SK-N-SH (cell line): ENCODE data around the gene GAS7. TPM values are rescaled to one million over a fixed set of nuclear protein-coding genes. Genes with fewer than 3 reads are reported as not detected.

Source experiments
- CTCF ChIA-PET: fragments of 300-600, 350-600 bp; formaldehyde crosslinking; extraction: SDS; loops from one replicate; lab custom pipeline; 2021; lab: Yijun Ruan, JAX
- POLR2A ChIA-PET: fragments of 350-600 bp; sonication (Branson Sonifier 250); formaldehyde crosslinking; extraction: SDS; loops from one replicate; lab custom pipeline; 2020; ENCODE audit warnings: antibody characterized with exemption, inconsistent platforms; lab: Yijun Ruan, JAX
- DNase-seq: peaks from one replicate; pipeline ENCODE4 v3.0.0; 2012
- H2AFZ ChIP-seq: fragments of 200-600 bp; sonication (generic); 2 replicates; pipeline ENCODE4 v1.8.1; 2016; ENCODE audit warnings: antibody characterized with exemption, mild to moderate bottlenecking, low read depth
- H3F3A ChIP-seq: fragments of 200-600 bp; sonication (generic); replicated peaks from 2 replicates; pipeline ENCODE3; 2016; ENCODE audit warnings: antibody characterized with exemption, mild to moderate bottlenecking; ENCODE audit not compliant: insufficient read depth
- H3K27ac ChIP-seq, 2 experiments: fragments of 200-500 bp in 1 of 2; fragments of 200-600 bp in 1 of 2; sonication (Bioruptor generic) in 1 of 2; sonication (generic), shearing (Covaris generic) in 1 of 2; 2 replicates each; pipeline versions ENCODE4 v1.5.1 to v1.6.1; 2014 to 2016; ENCODE audit warnings: low read depth in 2 of 2, inconsistent platforms in 1 of 2, low read length in 1 of 2, mild to moderate bottlenecking in 1 of 2, mixed read lengths in 1 of 2
- H3K27me3 ChIP-seq: fragments of 200-600 bp; sonication (generic), shearing (Covaris generic); 2 replicates; pipeline ENCODE4 v1.6.1; 2016; ENCODE audit warnings: mixed run types; ENCODE audit not compliant: insufficient read depth
- H3K36me3 ChIP-seq, 2 experiments: fragments of 200-500 bp in 1 of 2; fragments of 200-600 bp in 1 of 2; sonication (Bioruptor generic) in 1 of 2; sonication (generic) in 1 of 2; replicated peaks in 1 of 2; 2 replicates each; pipeline versions ENCODE3 to v1.5.1; 2014 to 2016; ENCODE audit warnings: low read length in 1 of 2, mild to moderate bottlenecking in 1 of 2; ENCODE audit not compliant: insufficient read depth in 2 of 2, control insufficient read depth in 1 of 2
- H3K4me1 ChIP-seq, 2 experiments: fragments of 200-500 bp in 1 of 2; fragments of 200-600 bp in 1 of 2; sonication (Bioruptor generic) in 1 of 2; sonication (generic), shearing (Covaris generic) in 1 of 2; 2 replicates each; pipeline versions ENCODE4 v1.5.1 to v1.6.1; 2014 to 2016; ENCODE audit warnings: low read depth in 1 of 2, low read length in 1 of 2, mixed run types in 1 of 2; ENCODE audit not compliant: insufficient read depth in 2 of 2, control insufficient read depth in 1 of 2
- H3K4me2 ChIP-seq: fragments of 200-600 bp; sonication (generic), shearing (Covaris generic); 2 replicates; pipeline ENCODE4 v1.6.1; 2017; ENCODE audit warnings: mixed run types
- H3K4me3 ChIP-seq, 2 experiments: fragments of 200-500 bp in 1 of 2; fragments of 200-600 bp in 1 of 2; sonication (Bioruptor generic) in 1 of 2; sonication (generic), shearing (Covaris generic) in 1 of 2; 2 replicates each; pipeline versions ENCODE4 v1.5.1 to v1.8.1; 2014 to 2016; ENCODE audit warnings: low read depth in 2 of 2, inconsistent platforms in 1 of 2, low read length in 1 of 2, mild to moderate bottlenecking in 1 of 2, mixed read lengths in 1 of 2, moderate library complexity in 1 of 2
- H3K79me2 ChIP-seq: fragments of 200-600 bp; sonication (generic); 2 replicates; pipeline ENCODE4 v1.8.1; 2017; ENCODE audit warnings: mild to moderate bottlenecking; ENCODE audit not compliant: insufficient read depth
- H3K9ac ChIP-seq: fragments of 200-600 bp; sonication (generic); 2 replicates; pipeline ENCODE4 v1.6.1; 2017; ENCODE audit warnings: mixed run types
- H3K9me2 ChIP-seq: fragments of 200-600 bp; sonication (generic); 2 replicates; pipeline ENCODE4 v1.6.1; 2017; ENCODE audit warnings: mixed run types
- H3K9me3 ChIP-seq: fragments of 200-600 bp; sonication (generic); 2 replicates; pipeline ENCODE4 v1.6.1; 2017; ENCODE audit warnings: mixed run types, mild to moderate bottlenecking, moderate library complexity
- H4K20me1 ChIP-seq: fragments of 200-600 bp; sonication (generic); 2 replicates; pipeline ENCODE4 v1.6.1; 2017; ENCODE audit warnings: mild to moderate bottlenecking, mixed run types; ENCODE audit not compliant: insufficient read depth
- CTCF ChIP-seq: fragments of 200-600 bp; sonication (generic); IDR thresholded peaks from 2 replicates; pipeline ENCODE4 v1.6.1; 2017; ENCODE audit warnings: antibody characterized with exemption, mild to moderate bottlenecking, moderate library complexity
- EP300 ChIP-seq, 2 experiments: IDR thresholded peaks; 2 replicates each; pipeline versions ENCODE4 v1.4.0 to v1.6.1; 2012; ENCODE audit warnings: borderline replicate concordance in 1 of 2, low read depth in 1 of 2, low read length in 1 of 2
- FOXJ3 ChIP-seq: sonication (generic); formaldehyde crosslinking; IDR thresholded peaks from 2 replicates; pipeline ENCODE4 v1.5.1; 2020; ENCODE audit warnings: mild to moderate bottlenecking, missing genetic modification reagents
- GABPA ChIP-seq: IDR thresholded peaks from 2 replicates; pipeline ENCODE4 v1.4.0; 2012; ENCODE audit warnings: low read depth, mild to moderate bottlenecking
- NFIC ChIP-seq: IDR thresholded peaks from 2 replicates; pipeline ENCODE4 v1.4.0; 2012; ENCODE audit warnings: borderline replicate concordance
- NRF1 ChIP-seq: IDR thresholded peaks from 2 replicates; pipeline ENCODE4 v1.6.1; 2012; ENCODE audit warnings: low read depth, mild to moderate bottlenecking, low read length
- PBX3 ChIP-seq: IDR thresholded peaks from 2 replicates; pipeline ENCODE4; 2012
- POLR2AphosphoS5 ChIP-seq: IDR thresholded peaks from 2 replicates; pipeline ENCODE4 v1.6.1; 2012; ENCODE audit warnings: low read depth, low read length
- RAD21 ChIP-seq: IDR thresholded peaks from 2 replicates; pipeline ENCODE4 v1.6.1; 2012; ENCODE audit warnings: mild to moderate bottlenecking, low read length
- RFX5 ChIP-seq: IDR thresholded peaks from 2 replicates; pipeline ENCODE4 v1.6.1; 2012; ENCODE audit warnings: mild to moderate bottlenecking, improper control_type of control experiment, low read length
- SIN3A ChIP-seq: IDR thresholded peaks from 2 replicates; pipeline ENCODE4 v1.6.1; 2012; ENCODE audit warnings: low read depth, mild to moderate bottlenecking, low read length, moderate library complexity, borderline replicate concordance
- SMC3 ChIP-seq: IDR thresholded peaks from 2 replicates; pipeline ENCODE4 v1.6.1; 2012; ENCODE audit warnings: low read depth, low read length, improper control_type of control experiment
- TAF1 ChIP-seq: IDR thresholded peaks from 2 replicates; pipeline ENCODE4 v1.6.1; 2012; ENCODE audit warnings: low read depth, mild to moderate bottlenecking, low read length, moderate library complexity, borderline replicate concordance
- TEAD4 ChIP-seq: IDR thresholded peaks from 2 replicates; pipeline ENCODE4 v1.4.0; 2012; ENCODE audit warnings: mild to moderate bottlenecking, borderline replicate concordance; ENCODE audit not compliant: insufficient read depth
- USF2 ChIP-seq: fragments of 150-350 bp; IDR thresholded peaks from 2 replicates; pipeline ENCODE4 v1.6.1; 2017; ENCODE audit warnings: antibody characterized with exemption, low read length, low read depth, borderline replicate concordance
- WGBS: methylation state at CpG from one replicate; pipeline ENCODE4 v1.1.6; 2017; ENCODE audit warnings: low lambda C conversion rate; 5-methylcytosine and 5-hydroxymethylcytosine counted together
- polyA plus RNA-seq, 3 experiments: library from polyadenylated mRNA; depleted of rRNA; stranded (reverse); fragments of >200 nt; gene quantifications; 2 replicates each; pipeline ENCODE4 v1.2.3, GENCODE V29; 2012

GAS7 gene
- polyA plus RNA-seq, 1 of the 3 experiments (the other 2 are of a cell fraction): 0.12 TPM

GRCh38 chr17:9880582-9880999 is 317.8 kb downstream of the GAS7 start:
- no peaks in the 10 kb centered on the region for H4K20me1 ChIP-seq
- H3K9ac ChIP-seq: no peak overlapping the region
- H3K9me2 ChIP-seq: no peaks in the 10 kb centered on the region
- H3K27me3 ChIP-seq: no peaks in the 10 kb centered on the region; the same call in 1 of the 2 replicates
- no peak overlapping the region for H2AFZ ChIP-seq
- ChIA-PET POLR2A (no interaction called here), CTCF (interaction anchor here (1.0 kb wide), 1 partner anchor 24 kb away, joined by 3 read pairs; no protein-coding TSS in a partner anchor)
- no peaks in the 10 kb centered on the region for H3F3A ChIP-seq
- H3K4me1 ChIP-seq: no peaks in the 10 kb centered on the region
- WGBS: 0% methylated on average over 3 of the region's 3 CpGs
- H3K4me3 ChIP-seq: no peak overlapping the region
- no peaks in the 10 kb centered on the region for H3K36me3 ChIP-seq
- no peaks in the 10 kb centered on the region for H3K79me2 ChIP-seq
- TF ChIP-seq USF2 (no peak), NFIC (no peak), TAF1 (no peak), NRF1 (no peak), POLR2AphosphoS5 (no peak), PBX3 (no peak), GABPA (no peak), SMC3 (no peak), RAD21 (no peak), SIN3A (no peak), FOXJ3 (CRISPR knock-in tag) (no peak), EP300 (IDR thresholded peaks at IDR 0.05; ENCODE audit: borderline replicate concordance in 1 of 2, low read depth in 1 of 2, low read length in 1 of 2) (no peak), CTCF (no peak), TEAD4 (no peak), RFX5 (no peak)
- no peak overlapping the region for H3K27ac ChIP-seq
- H3K9me3 ChIP-seq: peaks cover 10% of the 10 kb centered on the region; the same call in 1 of the 2 replicates
- H3K4me2 ChIP-seq: no peak overlapping the region
- DNase-seq: no peak
